Osteoblast (primary cell): ENCODE data around the gene AFF3. TPM values are rescaled to one million over a fixed set of nuclear protein-coding genes. Genes with fewer than 3 reads are reported as not detected.

ENCODE experiments used
- DNase-seq: peaks from one replicate; pipeline ENCODE4 v3.0.0; 2011; ENCODE audit warnings: low spot score, mixed read lengths; ENCODE audit not compliant: insufficient read length; ENCODE audit errors: missing footprints
- H2AFZ ChIP-seq: 2 replicates; pipeline ENCODE4 v1.6.0; 2011; ENCODE audit warnings: mild to moderate bottlenecking, low read length
- H3K27ac ChIP-seq: 2 replicates; pipeline ENCODE4 v1.5.1; 2011; ENCODE audit warnings: mild to moderate bottlenecking, low read depth, low read length, moderate library complexity
- H3K27me3 ChIP-seq: 2 replicates; pipeline ENCODE4 v1.6.0; 2012; ENCODE audit warnings: mild to moderate bottlenecking, control low read depth, inconsistent platforms, low read length, moderate library complexity; ENCODE audit not compliant: insufficient read depth
- H3K36me3 ChIP-seq: 2 replicates; pipeline ENCODE4 v1.5.1; 2011; ENCODE audit warnings: mild to moderate bottlenecking, low read length, control low read depth, moderate library complexity; ENCODE audit not compliant: insufficient read depth
- H3K4me1 ChIP-seq: 2 replicates; pipeline ENCODE4 v1.5.1; 2011; ENCODE audit warnings: mild to moderate bottlenecking, low read length, control low read depth, moderate library complexity; ENCODE audit not compliant: insufficient read depth
- H3K4me2 ChIP-seq: 2 replicates; pipeline ENCODE4 v1.6.0; 2011; ENCODE audit warnings: mild to moderate bottlenecking, low read length; ENCODE audit not compliant: insufficient read depth
- H3K4me3 ChIP-seq: fragments of 200-600 bp; sonication (generic); 3 replicates; pipeline ENCODE4 v1.5.1; 2012; ENCODE audit warnings: mild to moderate bottlenecking, low read length, inconsistent platforms; ENCODE audit not compliant: insufficient read depth
- H3K79me2 ChIP-seq: 2 replicates; pipeline ENCODE4 v1.6.0; 2012; ENCODE audit warnings: mild to moderate bottlenecking, low read length, control low read depth, inconsistent platforms; ENCODE audit not compliant: insufficient read depth
- H3K9me3 ChIP-seq: 2 replicates; pipeline ENCODE4 v1.5.1; 2011; ENCODE audit warnings: low read depth, low read length, control low read depth
- H4K20me1 ChIP-seq: 2 replicates; pipeline ENCODE4 v1.6.0; 2012; ENCODE audit warnings: mild to moderate bottlenecking, low read length, control low read depth; ENCODE audit not compliant: insufficient read depth
- total RNA-seq: library from RNA; depleted of rRNA; stranded (reverse); fragments of >200 nt; gene quantifications from 2 replicates; pipeline ENCODE4 v1.2.3, GENCODE V29; 2012
- TF ChIP-seq, protein P1 (sequence below): IDR thresholded peaks from 2 replicates; pipeline ENCODE4 v1.5.1; 2011; ENCODE audit warnings: mild to moderate bottlenecking, low read depth, low read length, moderate library complexity; ENCODE audit errors: extremely low read depth

AFF3 gene
- total RNA-seq, 1 donor, result 4.3 TPM

DNA sequence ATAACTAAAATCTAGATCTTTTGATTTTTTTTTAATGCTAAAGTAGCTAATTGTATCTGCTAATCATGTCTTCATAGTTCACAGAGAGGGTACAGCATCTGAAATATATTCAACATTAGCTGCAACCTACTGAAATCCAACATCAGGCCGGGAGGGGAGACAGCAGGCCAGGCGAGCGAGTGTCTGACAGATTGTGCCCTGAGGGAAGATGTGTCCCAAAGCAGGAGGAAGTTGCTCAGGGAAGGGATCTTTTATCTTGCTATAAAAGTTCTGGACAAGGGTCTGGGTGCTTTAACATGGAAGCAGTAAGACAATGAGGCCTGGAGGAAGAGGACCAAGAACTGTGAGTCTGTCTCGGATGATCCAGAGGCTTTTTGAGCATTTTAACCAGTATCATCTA is 274.1 kb downstream of the AFF3 start:
- H3K9me3 ChIP-seq, result no peaks in the 10 kb centered on the region
- TF ChIP-seq, protein P1, sequence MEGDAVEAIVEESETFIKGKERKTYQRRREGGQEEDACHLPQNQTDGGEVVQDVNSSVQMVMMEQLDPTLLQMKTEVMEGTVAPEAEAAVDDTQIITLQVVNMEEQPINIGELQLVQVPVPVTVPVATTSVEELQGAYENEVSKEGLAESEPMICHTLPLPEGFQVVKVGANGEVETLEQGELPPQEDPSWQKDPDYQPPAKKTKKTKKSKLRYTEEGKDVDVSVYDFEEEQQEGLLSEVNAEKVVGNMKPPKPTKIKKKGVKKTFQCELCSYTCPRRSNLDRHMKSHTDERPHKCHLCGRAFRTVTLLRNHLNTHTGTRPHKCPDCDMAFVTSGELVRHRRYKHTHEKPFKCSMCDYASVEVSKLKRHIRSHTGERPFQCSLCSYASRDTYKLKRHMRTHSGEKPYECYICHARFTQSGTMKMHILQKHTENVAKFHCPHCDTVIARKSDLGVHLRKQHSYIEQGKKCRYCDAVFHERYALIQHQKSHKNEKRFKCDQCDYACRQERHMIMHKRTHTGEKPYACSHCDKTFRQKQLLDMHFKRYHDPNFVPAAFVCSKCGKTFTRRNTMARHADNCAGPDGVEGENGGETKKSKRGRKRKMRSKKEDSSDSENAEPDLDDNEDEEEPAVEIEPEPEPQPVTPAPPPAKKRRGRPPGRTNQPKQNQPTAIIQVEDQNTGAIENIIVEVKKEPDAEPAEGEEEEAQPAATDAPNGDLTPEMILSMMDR, result no peak
- no peak overlapping the region for H3K27ac ChIP-seq

DNA sequence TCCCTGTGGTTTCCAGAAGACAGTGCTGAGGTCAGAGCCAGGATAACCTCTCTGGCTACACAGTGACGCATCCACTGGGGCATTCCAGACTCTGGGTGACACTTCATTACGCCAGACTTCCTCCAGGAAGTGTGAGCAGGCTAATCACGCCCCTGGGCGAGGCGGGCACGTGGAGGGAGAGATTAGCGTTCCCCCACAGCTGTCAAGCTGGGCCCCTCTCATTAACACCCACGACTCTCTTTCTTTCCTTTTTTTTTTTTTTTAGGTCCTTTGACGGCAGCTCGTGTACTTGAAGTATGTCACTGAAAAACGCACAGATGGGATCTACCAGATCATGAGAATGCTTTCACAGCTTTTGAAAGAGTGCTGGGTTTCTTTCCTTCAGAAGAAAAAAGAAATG is 274.6 kb downstream of the AFF3 start:
- no peaks in the 10 kb centered on the region for H3K79me2 ChIP-seq
- peaks cover 35% of the 10 kb centered on the region for H3K4me1 ChIP-seq
- no peaks in the 10 kb centered on the region for H4K20me1 ChIP-seq
- no peak overlapping the region for H3K4me2 ChIP-seq
- no peak overlapping the region for H3K27ac ChIP-seq
- no peaks in the 10 kb centered on the region for H3K27me3 ChIP-seq
- peak; percentile 70 for DNase-seq
- no peaks in the 10 kb centered on the region for H3K9me3 ChIP-seq
- no peaks in the 10 kb centered on the region for H3K36me3 ChIP-seq
- TF ChIP-seq, protein P1, result no peak
- H2AFZ ChIP-seq, result no peak overlapping the region
- H3K4me3 ChIP-seq, result no peak overlapping the region

More for the DNA sequence above, 274.1 kb downstream of the AFF3 start:
- no peaks in the 10 kb centered on the region for H3K36me3 ChIP-seq
- H3K79me2 ChIP-seq, result no peaks in the 10 kb centered on the region
- no peak for DNase-seq
- no peaks in the 10 kb centered on the region for H3K27me3 ChIP-seq
- peaks cover 31% of the 10 kb centered on the region for H3K4me1 ChIP-seq
- no peaks in the 10 kb centered on the region for H4K20me1 ChIP-seq
- no peak overlapping the region for H3K4me3 ChIP-seq
- no peak overlapping the region for H3K4me2 ChIP-seq
- no peak overlapping the region for H2AFZ ChIP-seq

DNA sequence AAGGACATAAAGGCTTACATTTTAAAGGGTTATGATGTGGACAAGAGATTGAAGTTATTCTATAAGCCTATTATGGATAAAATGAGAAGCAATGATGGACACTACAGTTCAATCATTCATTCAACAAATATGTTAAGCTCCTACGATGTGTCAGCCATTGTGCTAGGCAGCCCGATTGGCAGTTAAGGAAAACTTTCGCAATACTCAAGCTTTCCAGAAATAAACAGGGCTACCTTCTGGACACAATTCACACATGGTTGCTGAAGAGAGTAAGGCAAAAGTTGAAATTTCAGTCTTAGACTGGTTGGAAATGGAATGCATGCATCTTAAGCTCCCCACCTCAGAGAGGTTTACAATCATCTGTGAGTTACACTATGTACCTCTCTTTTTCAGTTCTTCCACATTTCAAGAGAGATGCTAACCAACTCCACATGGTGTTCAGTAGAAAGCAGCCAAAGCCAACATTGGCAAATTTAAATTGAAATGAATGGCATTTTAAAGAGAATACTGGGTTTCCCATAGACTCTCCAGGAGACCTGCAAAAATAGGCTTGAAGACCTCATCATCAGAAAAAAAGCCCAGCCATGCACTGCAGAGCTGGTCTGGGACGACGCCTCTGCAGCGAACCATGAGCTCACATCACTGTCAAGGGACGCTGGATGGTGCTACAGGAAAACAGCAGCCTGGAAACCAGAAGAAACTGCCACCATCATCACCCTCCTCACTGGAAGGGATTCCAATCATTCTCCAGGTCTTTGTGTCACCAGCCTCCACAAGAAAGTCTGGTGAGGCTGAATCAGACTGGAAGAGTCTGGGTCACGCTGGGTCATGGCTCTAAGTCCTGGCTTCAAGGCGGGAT is 276.3 kb downstream of the AFF3 start:
- Histone ChIP-seq H2AFZ (no peak overlapping the region), H3K27ac (peak overlapping the region; percentile 62), H3K79me2 (no peaks in the 10 kb centered on the region), H3K9me3 (no peaks in the 10 kb centered on the region), H3K27me3 (no peaks in the 10 kb centered on the region), H4K20me1 (no peaks in the 10 kb centered on the region), H3K36me3 (no peaks in the 10 kb centered on the region), H3K4me3 (no peak overlapping the region), H3K4me2 (no peak overlapping the region), H3K4me1 (peaks cover 53% of the 10 kb centered on the region)
- DNase-seq, result peak; percentile 74
- TF ChIP-seq, protein P1, result no peak
